HG03139 (cell line): ENCODE measurements around the gene CCSER1.
"Not testable (repeated sequence)": the region's sequence is repeated elsewhere in the genome, so short reads cannot be mapped to it uniquely, and the experiment has no call there.

Experiments used
- ATAC-seq: cut with Tn5 transposase; IDR thresholded peaks from one replicate; pipeline ENCODE4 v1.9.1; 2021; ENCODE audit not compliant: unreplicated experiment

Gene CCSER1

GRCh38 chr4:91228659-91229058 lies 1101.5 kb downstream of the CCSER1 start:
- ATAC-seq = no peak

- no peak for ATAC-seq
Measured at GRCh38 chr4:91233164-91233563, 1106.0 kb downstream of the CCSER1 start.

DNA sequence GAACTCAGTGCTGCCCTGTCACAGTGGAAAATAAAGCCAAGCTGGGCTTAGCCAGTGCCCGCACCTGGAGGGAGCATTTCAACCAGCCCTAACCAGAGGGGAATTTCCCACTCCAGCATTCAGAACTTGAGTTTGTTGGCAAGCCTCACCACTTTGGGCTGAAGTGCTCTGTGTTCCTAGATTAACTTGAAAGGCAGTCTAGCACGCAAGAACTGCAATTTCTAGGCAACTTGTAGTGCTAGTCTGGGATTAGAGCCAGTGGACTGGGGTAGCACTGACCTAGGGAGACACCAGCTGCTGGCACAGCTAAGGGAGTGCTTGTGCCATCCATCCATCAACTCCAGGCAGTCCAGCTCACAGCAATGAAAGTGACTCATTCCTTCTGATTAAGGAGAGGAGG lies 1115.9 kb downstream of the CCSER1 start:
- ATAC-seq = no peak

DNA sequence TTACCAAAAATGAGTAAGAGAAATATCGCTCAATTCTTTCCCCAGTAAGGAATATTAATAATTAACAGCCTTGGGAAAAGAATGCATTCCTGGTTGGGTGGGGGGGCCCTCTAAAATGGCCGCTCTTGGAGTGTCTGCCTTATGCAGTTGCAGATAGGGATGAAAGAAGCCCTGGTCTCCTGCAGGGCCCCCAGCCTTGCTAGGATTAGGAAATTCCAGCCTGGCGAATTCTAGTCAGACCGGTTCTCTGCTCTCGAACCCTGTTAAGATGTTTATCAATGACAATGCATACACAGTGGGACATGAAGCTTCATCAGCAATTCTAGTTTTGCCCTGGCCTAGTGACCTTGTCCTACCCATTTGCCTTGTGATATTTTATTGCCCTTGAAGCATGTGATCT lies 1128.8 kb downstream of the CCSER1 start:
- no peak for ATAC-seq

GRCh38 chr4:91256751-91257150 lies 1129.6 kb downstream of the CCSER1 start:
- no peak for ATAC-seq

DNA sequence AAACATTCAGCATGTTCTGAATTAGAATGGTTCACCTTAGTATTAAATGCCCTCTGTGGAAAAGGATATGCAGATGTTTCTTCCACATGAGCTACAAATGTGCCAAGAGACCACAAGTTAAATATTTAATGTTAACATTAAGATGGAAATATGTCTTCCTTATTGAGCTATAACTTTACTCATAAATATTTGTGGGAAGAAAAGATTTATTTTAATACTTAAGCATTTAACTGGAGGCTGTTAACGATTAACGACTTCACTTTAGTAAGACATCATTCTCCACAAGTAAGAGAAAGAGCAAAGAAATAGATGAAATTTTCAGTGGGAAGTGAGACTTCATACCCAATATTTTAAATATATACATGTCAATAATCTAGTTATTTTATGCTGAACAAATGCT lies 1130.5 kb downstream of the CCSER1 start:
- no peak for ATAC-seq

- no peak for ATAC-seq
Measured at GRCh38 chr4:91258326-91258725, 1131.1 kb downstream of the CCSER1 start.

GRCh38 chr4:91267543-91267942 lies 1140.3 kb downstream of the CCSER1 start:
- ATAC-seq = no peak

GRCh38 chr4:91268481-91268880 lies 1141.3 kb downstream of the CCSER1 start:
- not testable (repeated sequence) for ATAC-seq

DNA sequence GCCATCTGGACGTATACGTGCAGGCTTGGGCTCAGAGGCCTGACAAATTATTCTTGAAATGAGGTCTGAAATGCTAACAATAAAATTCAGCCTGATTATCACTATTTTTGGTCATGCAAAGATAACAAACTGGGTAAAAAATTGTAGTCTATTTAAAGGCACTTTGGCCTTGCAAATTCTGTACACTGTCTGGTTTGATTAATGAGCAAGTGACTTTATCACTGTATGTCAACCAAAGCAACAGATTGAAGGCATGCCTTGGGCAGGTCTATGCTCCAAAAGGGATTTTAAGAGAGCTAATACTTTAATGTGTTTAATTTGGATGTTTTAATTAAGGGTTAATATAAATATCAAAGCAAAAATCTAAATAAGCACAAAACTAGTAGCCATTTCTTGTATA lies 1141.7 kb downstream of the CCSER1 start:
- ATAC-seq = no peak

DNA sequence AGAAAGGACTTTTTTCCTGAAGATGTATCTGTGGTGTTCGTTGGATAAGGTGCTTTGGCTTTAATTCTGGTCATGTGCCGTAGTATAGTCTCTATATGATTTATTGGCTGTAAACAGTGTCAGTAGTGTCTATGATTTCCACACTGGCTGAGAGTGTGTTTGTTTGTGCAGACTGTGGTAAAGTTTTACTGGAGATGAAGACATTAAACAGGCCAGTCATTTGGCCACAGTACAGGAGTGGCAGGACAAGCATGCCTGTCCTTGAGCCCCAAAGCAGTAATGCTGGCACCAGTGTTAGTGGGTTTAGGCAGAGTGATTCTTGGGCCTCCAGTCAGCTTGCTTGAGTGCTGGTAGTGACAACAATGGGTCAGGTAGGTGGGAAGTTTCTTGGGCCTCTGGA lies 1152.7 kb downstream of the CCSER1 start:
- no peak for ATAC-seq

- ATAC-seq = no peak
Measured at GRCh38 chr4:91280551-91281290, 1153.5 kb downstream of the CCSER1 start.

DNA sequence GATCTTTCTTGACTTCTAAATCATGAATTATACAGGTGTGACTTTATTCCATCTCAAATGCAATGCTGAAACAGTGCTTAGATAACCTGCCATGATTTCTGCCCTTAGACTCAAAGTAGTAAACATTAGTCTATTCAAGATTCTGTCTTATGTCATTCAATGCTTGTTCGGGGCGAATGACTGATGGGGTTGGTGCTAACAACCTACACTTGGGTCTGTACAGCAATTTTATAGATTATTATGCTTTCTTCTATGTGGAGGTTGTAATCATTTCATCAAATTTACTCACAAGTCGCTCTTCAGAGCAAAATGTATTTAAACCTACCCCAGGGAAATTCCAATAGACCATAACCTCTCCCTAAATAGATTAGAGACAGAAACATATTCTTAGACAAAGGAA lies 1155.0 kb downstream of the CCSER1 start:
- ATAC-seq = no peak

- ATAC-seq = no peak
Measured at GRCh38 chr4:91283726-91284230, 1156.6 kb downstream of the CCSER1 start.

- ATAC-seq = no peak
Measured at GRCh38 chr4:91284480-91284879, 1157.3 kb downstream of the CCSER1 start.

DNA sequence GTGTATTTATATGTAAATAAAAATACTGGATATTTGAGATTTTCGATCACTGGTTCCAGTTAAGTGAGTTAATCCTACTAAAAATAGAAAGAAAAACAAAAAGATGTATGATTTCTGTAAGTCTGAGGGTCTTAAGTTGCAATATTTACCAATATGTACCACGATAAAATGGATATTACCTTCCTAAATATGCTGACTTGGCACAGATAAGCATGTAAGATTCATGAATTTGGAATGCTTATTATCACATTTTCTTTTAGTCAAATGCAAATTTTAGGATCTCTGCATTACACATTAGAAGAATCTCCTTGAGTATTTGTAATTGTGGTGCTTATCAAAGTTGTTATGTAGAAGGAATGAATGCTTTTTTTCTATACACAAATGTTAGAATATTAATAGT lies 1158.3 kb downstream of the CCSER1 start:
- ATAC-seq = no peak

DNA sequence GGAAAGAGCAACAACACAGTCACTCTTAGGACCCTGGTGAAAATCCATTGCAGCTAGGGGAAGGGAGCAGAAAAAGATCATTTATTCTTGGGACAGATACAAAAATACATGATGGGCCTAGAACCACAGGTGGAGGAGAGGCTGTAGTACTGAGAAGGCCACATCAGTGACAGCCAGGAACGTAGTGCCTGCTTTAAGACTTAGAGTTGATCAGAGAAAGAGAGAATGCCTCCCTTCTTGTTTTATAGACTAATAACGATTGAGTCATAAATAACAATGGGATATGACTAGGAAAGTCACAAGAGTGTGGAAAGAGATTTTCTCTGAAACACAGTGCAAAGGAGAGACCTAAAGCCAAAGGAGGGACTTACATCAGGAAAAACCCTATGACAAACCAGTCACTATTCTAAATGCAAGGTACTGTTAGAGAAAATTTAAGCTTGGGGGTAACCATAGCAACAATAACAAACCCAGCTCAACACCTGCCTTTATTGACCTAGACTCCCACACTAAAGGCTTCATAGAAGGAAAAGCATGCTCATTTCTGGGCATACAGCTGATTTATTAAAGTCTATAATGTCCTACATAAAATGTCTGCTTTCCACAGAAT lies 1161.6 kb downstream of the CCSER1 start:
- ATAC-seq = no peak

DNA sequence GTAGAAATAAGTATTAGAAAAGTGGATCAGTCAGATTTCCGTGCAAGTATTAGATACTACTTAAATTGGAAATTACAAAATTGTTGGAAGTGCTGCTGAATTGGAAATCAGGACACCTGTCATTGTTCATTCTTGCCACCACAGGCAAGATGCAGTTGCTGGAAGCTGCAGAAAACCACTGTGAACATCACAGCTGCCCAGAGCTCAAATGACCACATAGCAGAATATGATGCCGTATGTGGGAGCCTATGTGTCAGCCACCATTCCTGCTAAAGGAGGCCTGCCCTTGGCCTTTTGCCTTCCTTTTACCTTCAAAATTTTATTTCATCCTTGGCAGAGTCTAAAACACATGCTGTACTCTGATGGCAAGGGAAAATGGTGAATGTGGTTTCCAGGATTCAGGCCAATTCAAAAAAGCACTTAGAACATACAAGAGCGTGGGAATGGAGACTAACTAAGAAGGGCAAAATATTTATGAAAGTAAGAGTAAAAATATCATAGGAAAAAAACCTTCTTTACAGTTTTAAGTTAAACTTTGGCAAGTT lies 1171.0 kb downstream of the CCSER1 start:
- ATAC-seq = no peak

DNA sequence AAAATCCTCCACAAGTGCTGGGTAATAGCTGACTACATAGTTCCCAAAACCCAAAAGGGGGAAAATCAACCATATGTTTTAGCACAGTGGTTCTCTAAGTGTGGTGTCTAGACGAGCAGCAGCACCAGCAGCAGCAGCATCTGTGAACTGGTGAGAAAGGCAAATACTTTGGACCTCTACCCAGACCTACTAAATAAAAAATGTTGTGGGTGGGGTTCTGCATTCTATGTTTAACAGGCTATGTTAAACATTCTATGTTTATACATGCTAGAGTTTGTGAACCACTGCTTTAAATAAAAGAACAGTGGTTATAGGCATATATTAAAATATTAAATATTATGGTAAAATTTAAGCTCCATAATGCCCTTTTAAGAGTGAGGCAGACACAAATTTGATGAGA lies 1171.6 kb downstream of the CCSER1 start:
- no peak for ATAC-seq

GRCh38 chr4:91302120-91302519 lies 1174.9 kb downstream of the CCSER1 start:
- no peak for ATAC-seq

- ATAC-seq = no peak
Measured at GRCh38 chr4:91304292-91304691, 1177.1 kb downstream of the CCSER1 start.

DNA sequence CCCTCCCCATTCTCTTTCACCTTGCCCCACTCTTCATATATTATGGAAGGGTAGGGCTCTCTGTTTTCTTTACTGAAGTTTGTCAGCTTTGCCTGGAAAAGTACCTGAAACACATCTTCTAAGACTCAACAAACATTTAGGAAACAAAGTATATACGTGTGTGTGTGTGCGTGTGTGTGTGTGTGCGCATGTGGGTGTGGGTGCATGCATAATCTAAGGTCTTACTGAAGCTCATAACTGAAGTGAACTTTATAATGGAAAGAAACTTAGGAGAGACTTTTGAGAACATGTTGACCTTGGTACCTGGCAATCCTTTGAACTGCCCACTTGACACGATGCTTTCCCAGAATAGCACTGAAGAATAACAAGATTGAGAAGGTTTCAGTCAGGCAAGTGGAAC lies 1190.2 kb downstream of the CCSER1 start:
- ATAC-seq = no peak
